Measurements from ENCODE around the gene BIRC3.

- TF ChIP-seq POLR2A (IDR thresholded peaks at IDR 0.05; ENCODE audit: low read depth, low read length) (no peak), POLR2AphosphoS5 (IDR thresholded peaks at IDR 0.05; ENCODE audit: low read depth, low read length) (no peak)
Observed at GRCh38 chr11:102307727-102308038, 9.6 kb upstream of the BIRC3 start.
